SK-N-MC (cell line): Measurements from ENCODE around the gene PTPN12.

Experiments used
- EZH2 ChIP-seq: fragments of 200-600 bp; sonication (generic); IDR thresholded peaks from one replicate; pipeline ENCODE4 v1.6.1; 2017; ENCODE audit warnings: antibody characterized with exemption
- POLR2AphosphoS5 ChIP-seq: IDR thresholded peaks from 2 replicates; pipeline ENCODE4 v1.6.1; 2012; ENCODE audit warnings: mild to moderate bottlenecking, low read depth, low read length, borderline replicate concordance

DNA sequence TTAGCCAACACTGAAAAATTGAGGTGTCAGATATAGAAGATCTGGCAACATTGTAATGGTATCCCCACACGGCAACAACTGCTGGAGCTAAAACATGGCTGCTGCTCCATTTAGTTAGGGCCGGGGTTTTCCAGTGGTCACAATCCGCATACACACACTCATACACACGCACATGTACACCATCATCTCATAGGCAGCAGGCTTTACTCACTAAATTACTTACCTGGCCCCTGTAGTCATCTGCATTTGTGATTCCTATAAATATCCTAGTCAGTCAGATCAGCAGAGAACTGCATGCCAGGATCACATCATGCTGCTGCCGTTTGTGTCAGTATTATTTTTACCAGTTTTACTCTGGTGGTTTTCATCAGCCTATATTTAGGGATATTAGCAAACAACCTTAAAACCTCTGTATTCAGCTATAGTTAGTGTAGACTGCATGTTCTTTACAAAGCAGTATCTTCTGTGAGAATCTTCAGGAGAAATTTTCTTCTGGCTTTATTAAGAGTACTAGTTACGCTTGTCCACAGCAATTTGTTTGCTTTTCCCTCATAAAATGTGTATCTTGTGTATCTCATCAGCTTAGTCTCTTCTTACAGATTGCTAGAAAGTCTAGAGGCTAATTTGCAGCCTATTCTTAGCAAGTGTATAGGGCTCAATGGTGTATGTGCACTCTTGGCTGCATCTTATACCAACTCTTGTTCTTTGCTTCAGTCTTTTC lies 38.3 kb upstream of the PTPN12 start:
- TF ChIP-seq EZH2 (no peak), POLR2AphosphoS5 (no peak)
